HG03097 (cell line): ENCODE results near the gene SSC5D.

Experiments used
- ATAC-seq: cut with Tn5 transposase; IDR thresholded peaks from one replicate; pipeline ENCODE4 v1.9.1; 2021; ENCODE audit not compliant: unreplicated experiment, low FRiP score

The SSC5D gene

GRCh38 chr19:55552620-55553019 lies 64.4 kb downstream of the SSC5D start:
- no peak for ATAC-seq

- ATAC-seq: no peak
Measured at GRCh38 chr19:55553217-55554182, 65.3 kb downstream of the SSC5D start.

DNA sequence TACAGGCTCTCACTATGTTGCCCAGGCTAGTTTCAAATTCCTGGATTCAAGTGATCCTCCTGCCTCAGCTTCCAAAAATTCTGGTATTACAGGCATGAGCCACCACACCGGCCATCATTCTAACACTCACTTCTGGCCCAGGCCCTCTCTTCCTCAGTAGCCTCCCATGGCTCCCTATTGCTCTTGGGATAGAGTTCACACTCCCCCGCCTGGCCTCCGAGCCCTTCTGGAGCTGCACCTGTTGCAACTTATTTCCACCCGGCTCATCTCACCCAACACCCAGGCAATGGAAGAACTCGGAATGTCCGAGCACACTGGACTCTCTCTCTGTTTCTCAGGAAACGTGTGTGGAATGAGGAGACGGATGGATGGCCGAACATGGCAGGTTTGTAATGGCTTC lies 66.1 kb downstream of the SSC5D start:
- ATAC-seq: no peak

DNA sequence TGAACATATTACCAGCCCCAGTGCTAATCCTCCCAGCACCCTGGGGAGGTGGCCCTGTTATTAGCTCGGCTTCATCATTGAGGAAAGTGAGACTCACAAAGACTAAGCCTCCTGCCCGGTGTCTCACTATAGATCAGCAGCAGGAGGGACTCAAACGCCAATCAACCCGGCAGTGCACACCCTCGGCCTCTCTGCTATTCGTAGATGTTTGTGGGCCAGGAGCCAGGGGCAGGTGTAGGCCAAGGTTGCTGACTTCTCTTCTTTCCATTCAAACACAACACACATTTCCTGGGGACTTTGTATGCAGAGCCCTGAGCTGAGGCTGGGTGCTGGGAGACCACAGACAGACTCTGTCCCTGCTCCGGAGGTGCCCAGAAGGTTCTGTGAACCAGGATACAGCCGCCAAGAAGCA lies 66.5 kb downstream of the SSC5D start:
- ATAC-seq: no peak

GRCh38 chr19:55559684-55560083 lies 71.4 kb downstream of the SSC5D start:
- no peak for ATAC-seq

DNA sequence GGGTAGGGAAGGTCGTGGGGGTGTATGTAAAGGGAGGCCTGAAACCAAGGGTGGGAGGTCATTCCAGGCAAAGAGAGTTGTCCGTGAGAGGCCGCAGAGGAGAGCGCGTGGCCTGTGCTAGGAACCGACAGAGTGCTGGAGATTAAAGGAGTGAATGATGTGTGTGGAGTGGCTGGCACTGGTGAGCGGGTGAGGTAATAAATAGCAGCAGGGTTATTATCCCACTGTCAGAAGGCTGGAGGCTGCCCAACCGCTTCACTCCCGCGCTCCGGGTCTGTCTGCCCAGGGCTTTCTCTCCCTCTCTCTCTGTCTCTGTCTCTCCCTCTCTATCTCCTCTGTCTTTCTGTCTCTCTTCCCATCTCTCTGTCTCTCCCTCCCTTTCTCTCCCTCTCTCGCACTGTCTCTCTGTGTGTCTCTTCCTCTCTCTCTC lies 75.0 kb downstream of the SSC5D start:
- ATAC-seq: no peak

GRCh38 chr19:55566823-55567222 lies 78.6 kb downstream of the SSC5D start:
- no peak for ATAC-seq

- ATAC-seq: no peak
Measured at GRCh38 chr19:55567708-55568328, 79.6 kb downstream of the SSC5D start.
